Fibroblast of skin of left biceps (primary cell): Measurements from ENCODE around the gene MYF6.

Source experiments
- DNase-seq, 2 experiments: peaks; one replicate each; pipeline ENCODE4 v3.0.0-alpha.2; 2013; ENCODE audit warnings: low read depth in 2 of 2

MYF6 gene

DNA sequence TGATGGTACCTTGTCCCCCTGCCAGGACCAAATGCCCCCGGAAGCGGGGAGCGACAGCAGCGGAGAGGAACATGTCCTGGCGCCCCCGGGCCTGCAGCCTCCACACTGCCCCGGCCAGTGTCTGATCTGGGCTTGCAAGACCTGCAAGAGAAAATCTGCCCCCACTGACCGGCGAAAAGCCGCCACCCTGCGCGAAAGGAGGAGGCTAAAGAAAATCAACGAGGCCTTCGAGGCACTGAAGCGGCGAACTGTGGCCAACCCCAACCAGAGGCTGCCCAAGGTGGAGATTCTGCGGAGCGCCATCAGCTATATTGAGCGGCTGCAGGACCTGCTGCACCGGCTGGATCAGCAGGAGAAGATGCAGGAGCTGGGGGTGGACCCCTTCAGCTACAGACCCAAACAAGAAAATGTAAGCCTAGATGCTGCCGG, 410 bp downstream of the MYF6 start:
- no peak for DNase-seq

DNA sequence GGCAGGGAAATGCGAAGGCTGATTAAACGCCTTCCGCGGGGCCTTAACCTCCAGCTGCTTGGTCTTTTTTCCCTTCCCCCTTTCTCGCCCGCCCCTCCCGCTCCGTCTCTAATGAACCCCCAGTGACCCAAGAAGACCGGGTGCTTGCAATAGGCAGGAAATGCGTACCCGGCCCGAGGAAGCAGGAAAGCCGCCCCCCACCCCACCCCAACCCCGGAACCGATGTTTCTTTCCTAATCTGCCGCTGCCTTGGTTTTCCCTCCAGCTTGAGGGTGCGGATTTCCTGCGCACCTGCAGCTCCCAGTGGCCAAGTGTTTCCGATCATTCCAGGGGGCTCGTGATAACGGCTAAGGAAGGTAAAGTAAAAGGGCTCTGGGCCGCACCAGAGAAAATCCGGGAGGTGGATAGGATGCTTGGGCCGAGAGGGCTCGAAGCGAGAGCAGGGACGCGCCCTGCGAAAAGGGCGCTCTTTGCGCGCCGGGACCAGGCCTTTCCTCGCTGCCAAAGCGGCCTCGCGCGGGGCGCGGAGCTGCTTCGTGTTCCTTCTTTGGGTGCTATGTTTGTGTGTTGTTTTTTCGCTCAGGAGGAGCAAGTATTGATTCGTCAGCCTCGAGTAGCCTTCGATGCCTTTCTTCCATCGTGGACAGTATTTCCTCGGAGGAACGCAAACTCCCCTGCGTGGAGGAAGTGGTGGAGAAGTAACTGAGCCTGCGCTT, 983 bp downstream of the MYF6 start:
- no peak for DNase-seq

DNA sequence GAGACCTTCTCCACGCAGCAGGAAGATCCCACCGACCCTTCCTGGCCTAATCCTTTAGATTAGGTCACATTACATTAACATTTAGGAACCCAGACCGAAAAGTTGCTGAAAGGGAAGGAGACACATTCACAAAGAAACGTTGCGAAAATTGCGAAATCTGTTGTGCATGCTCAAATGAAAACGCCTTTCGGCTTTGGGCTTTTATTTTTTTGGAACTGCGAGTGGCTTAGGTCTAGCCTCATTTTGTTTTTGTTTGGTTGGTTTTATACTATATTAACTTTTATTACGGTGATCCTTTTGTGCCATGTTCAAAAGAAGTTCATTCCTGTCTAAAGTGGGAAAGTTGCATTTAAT, 1.5 kb downstream of the MYF6 start:
- DNase-seq: no peak

GRCh38 chr12:80709811-80710726, 2.6 kb downstream of the MYF6 start:
- DNase-seq: no peak

- DNase-seq: no peak
Observed at GRCh38 chr12:80710727-80711449, 3.5 kb downstream of the MYF6 start.

GRCh38 chr12:80711866-80712265, 4.4 kb downstream of the MYF6 start:
- DNase-seq: no peak

DNA sequence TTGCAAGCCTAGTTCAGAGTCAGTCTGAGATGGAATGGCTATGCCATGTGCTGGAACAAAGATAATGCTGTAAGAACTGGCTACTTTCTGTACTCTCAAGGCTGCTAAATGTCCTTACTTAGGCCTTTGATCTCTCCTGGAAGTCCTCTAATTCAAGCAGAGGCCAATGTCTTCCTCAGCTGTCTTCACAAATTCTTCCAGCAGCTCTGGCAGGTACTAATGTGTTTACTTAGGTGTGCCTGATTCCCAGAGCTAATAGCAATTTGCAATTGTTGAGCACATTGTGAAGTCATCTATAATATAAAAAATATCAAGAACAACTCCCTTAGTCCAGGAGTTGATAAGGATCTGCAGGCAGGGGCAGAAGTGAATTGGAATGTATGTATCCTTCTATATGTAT, 5.4 kb downstream of the MYF6 start:
- DNase-seq: no peak

GRCh38 chr12:80713419-80713818, 6.0 kb downstream of the MYF6 start:
- no peak for DNase-seq

DNA sequence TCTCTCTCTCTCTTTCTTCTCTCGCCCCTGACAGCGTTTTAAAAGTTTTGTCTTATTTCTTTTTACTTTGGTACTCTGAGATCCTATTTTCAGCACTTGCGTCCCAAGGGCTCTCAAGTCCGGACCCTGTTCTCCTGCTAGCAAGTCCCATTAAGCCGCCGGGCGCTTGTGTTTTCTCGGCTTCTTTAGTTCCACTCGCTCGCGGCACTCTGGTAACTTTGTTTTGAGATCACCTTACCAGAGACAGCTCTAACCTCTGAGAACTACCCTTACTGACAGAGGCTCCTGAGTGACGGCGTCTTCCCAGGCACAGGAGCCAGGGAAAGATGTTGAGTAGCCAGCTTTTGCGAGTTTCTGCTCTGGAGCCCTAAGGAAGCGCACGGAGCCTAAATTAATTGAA, 6.6 kb downstream of the MYF6 start:
- DNase-seq: no peak

DNA sequence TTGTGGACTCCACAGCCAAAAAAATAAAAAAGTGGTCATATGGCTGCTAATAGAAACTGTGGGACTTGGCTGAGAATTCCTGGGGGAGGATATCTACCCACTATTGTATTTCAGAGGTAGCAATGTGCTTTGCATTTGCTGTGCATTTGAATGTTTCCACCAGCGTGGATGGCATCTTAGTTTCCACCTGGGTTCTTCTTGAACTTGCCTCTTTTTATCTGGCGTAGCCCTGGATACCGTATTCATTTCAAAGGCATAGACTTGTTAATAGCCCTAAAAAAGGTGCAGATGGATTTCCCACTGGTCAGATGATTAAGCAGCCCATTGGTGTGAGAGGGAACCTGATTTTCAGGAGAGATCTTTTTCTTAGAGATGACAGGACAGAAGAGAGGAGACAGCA, 7.4 kb downstream of the MYF6 start:
- DNase-seq: no peak

DNA sequence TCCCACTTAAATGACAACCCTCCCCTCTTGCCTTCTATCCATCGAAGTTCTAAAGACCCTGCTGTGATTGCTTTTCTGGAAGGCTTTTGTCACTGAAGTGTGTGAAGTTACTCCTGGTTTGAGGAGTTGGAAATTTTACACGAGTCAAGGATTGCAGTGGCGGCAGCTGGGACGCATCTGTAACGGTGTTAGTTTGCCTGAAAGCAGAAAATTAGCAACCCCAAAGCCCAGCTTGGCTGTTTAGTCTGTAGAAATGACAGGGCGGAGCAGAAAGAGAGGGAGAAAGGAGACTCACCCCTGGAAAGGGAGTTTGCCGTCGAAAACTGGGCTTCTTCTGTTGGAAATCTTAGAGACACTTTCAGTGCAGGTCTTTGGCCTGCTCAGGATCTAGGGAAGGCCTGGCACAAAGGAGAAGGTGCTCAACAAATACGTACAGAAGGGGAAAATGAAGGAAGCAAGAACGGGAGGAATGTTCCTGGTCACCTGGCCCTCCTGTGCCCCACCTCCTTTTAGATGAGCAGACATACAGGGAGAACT, 8.3 kb downstream of the MYF6 start:
- no peak for DNase-seq

DNA sequence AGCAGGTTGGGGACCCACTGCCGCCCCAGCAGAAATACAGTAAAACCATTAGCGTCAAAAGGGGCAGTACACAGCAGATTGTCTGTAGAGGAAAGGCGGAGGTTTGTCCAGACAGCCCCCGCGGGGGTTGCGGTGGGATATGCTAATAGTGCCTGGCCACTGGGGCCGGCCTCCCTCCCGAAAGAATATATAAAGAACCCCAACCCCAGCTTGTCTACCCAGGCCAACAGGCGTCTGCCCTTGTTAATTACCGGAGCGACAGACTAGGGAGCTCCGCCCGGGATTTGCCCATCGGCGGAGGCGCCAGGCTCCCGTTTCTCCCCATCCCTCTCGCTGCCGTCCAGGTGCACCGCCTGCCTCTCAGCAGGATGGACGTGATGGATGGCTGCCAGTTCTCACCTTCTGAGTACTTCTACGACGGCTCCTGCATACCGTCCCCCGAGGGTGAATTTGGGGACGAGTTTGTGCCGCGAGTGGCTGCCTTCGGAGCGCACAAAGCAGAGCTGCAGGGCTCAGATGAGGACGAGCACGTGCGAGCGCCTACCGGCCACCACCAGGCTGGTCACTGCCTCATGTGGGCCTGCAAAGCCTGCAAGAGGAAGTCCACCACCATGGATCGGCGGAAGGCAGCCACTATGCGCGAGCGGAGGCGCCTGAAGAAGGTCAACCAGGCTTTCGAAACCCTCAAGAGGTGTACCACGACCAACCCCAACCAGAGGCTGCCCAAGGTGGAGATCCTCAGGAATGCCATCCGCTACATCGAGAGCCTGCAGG, 9.4 kb downstream of the MYF6 start, which contains the start of gene MYF5:
Gene MYF5, plus strand, starts transcription at position 217 of the 774 bp plus-strand sequence. Its CDS starts 152 bp downstream, at position 369.
- no peak for DNase-seq

DNA sequence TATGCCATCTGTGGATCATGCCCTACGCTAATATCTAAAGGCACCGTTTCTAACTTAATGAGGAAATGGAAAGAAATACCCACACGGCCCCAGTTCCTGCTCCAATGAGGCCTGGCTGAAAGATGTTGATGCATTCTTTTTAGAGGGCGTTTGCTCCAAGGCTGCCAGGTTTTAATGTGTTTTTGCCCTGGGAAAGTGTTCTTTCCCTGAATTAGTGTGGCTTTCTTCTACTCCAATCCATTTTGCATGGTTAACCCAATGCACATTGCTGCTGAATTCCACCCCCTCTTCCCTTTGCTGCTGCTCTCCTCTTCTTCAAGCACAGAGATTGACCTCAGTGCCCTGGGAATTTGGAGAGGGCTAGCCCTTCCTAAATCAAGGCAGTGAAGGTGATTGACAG, 10.4 kb downstream of the MYF6 start:
- DNase-seq: no peak

DNA sequence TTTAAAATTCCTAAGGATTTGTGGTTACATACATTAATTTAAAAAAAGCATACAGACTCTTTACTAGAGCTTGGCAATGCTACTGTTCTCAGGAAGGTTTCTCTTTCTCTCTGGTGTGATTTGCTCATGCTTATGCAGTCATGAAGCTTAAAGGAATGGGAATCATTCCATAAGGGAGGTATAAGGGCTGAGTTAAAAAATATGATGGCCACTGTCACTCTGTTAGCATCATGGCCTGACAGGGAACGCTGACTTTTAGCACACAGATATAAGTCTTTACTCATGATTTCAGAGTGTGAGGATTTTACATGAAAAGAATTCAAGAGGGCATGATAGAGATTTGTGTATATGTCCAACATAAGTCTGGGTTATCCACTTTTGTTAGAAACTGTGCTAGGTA, 13.1 kb downstream of the MYF6 start:
- DNase-seq: no peak

DNA sequence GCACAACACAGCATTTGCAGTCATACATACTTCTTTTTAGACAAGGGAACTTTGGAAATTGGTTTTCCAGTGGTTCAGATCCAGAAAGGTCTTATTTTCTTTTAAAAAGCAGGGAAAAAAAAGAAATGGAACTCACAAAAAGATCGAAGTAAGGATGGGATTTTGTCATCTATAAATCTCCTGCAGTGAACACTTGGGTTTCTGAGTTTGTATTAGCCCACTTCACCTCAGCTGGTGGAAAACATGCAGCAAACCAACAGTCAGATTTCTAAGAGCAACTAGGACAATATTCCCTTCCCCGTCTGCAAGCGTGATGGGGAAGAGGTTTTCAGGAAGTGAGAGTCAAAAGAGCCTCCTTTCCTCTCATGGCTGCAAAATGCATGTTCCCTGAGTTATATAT, 13.9 kb downstream of the MYF6 start:
- no peak for DNase-seq

GRCh38 chr12:80745851-80746505, 38.5 kb downstream of the MYF6 start:
- no peak for DNase-seq

DNA sequence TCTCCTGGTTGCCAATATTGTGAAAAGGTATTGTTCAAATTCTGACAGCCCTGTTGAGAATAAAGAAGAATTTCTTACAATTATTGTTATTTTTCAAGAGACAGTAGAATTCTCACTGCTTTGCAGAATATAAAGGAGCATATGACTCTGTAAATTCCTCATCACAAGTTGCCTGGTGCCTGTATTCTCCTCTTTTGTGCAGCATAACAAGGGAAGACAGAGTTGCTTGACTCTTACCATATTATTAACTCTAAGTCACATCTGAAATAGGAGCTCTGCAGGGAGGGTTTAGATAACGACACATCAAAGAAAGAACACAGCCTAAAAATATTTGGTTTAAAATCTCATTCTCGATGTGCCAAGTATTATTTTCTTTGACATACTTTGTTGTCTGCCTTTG, 40.4 kb downstream of the MYF6 start:
- DNase-seq: no peak

DNA sequence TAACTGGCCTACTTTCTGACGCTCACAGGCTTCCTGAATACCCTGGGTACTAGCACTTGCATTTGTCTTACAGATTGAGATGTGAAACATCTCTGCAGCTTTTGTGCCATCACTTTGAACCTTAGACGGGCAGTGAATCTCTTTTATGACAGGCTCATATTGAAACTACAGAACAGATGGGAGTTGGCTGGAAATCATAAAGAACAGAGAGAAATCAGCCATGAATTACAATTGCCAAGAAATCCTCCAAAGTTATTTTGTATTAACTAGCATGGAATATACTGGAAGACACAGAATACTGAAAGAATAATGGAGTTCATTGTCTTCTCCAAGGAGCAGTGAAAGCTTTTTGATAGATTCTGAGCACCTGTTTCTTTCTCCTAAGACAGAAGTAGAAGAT, 42.0 kb downstream of the MYF6 start:
- DNase-seq: no peak

- no peak for DNase-seq
Observed at GRCh38 chr12:80752464-80752863, 45.0 kb downstream of the MYF6 start.

GRCh38 chr12:80754274-80754673, 46.8 kb downstream of the MYF6 start:
- no peak for DNase-seq

GRCh38 chr12:80756875-80757274, 49.4 kb downstream of the MYF6 start:
- no peak for DNase-seq
